Common myeloid progenitor, CD34-positive (primary cell): Measurements from ENCODE around the gene PLCL1.

Source experiments
- CTCF ChIA-PET: fragments of 350-600 bp; sonication (Branson Sonifier 250); formaldehyde crosslinking; loops from one replicate; lab custom pipeline; 2021; ENCODE audit warnings: antibody characterized with exemption; lab: Charles Lee
- POLR2A ChIA-PET: fragments of 350-600 bp; sonication (Branson Sonifier 250); formaldehyde crosslinking; loops from one replicate; lab custom pipeline; 2021; ENCODE audit warnings: antibody characterized with exemption; lab: Charles Lee
- DNase-seq, 3 donors: peaks; one replicate each; pipeline versions ENCODE4 v3.0.0 to v3.0.0-alpha.2; 2013
- H3K27ac ChIP-seq, 2 experiments: 1 replicate in 1 of 2; 2 replicates in 1 of 2; pipeline ENCODE4 v1.7.0; 2013; ENCODE audit warnings: inconsistent platforms in 2 of 2, low read length in 2 of 2, mild to moderate bottlenecking in 2 of 2, low read depth in 1 of 2, moderate library complexity in 1 of 2; ENCODE audit not compliant: severe bottlenecking in 2 of 2, insufficient read depth in 1 of 2, poor library complexity in 1 of 2
- H3K27me3 ChIP-seq, 5 experiments: replicated peaks in 2 of 5; 1 replicate in 3 of 5; 2 replicates in 2 of 5; pipeline versions ENCODE4 v1.6.1 to v1.7.0; 2013; ENCODE audit warnings: low read length in 4 of 5, mild to moderate bottlenecking in 2 of 5, moderate library complexity in 2 of 5, inconsistent platforms in 1 of 5; ENCODE audit not compliant: insufficient read depth in 5 of 5, control insufficient read depth in 4 of 5
- H3K36me3 ChIP-seq, 4 experiments: 1 replicate in 2 of 4; 2 replicates in 2 of 4; pipeline versions ENCODE4 v1.6.1 to v1.7.0; 2013; ENCODE audit warnings: low read length in 3 of 4, control low read depth in 1 of 4, mild to moderate bottlenecking in 1 of 4; ENCODE audit not compliant: control insufficient read depth in 4 of 4, insufficient read depth in 4 of 4
- H3K4me1 ChIP-seq, 4 experiments: 1 replicate in 3 of 4; 2 replicates in 1 of 4; pipeline versions ENCODE4 v1.6.1 to v1.7.1; 2013; ENCODE audit warnings: low read length in 3 of 4, mild to moderate bottlenecking in 3 of 4, control low read depth in 1 of 4, inconsistent platforms in 1 of 4, moderate library complexity in 1 of 4; ENCODE audit not compliant: control insufficient read depth in 4 of 4, insufficient read depth in 4 of 4; ENCODE audit errors: control extremely low read depth in 1 of 4
- H3K4me3 ChIP-seq, 7 experiments: 1 replicate in 4 of 7; 2 replicates in 3 of 7; pipeline versions ENCODE4 v1.5.1 to v1.7.0; 2013; ENCODE audit warnings: mild to moderate bottlenecking in 7 of 7, low read length in 6 of 7, moderate library complexity in 6 of 7, inconsistent platforms in 2 of 7, low read depth in 2 of 7, control low read depth in 1 of 7; ENCODE audit not compliant: insufficient read depth in 4 of 7, control insufficient read depth in 1 of 7; ENCODE audit errors: extremely low read depth in 1 of 7
- H3K9me3 ChIP-seq, 5 experiments: 1 replicate in 4 of 5; 2 replicates in 1 of 5; pipeline versions ENCODE4 v1.6.1 to v1.7.1; 2013; ENCODE audit warnings: low read length in 4 of 5, mild to moderate bottlenecking in 2 of 5, inconsistent platforms in 1 of 5, low read depth in 1 of 5, moderate library complexity in 1 of 5; ENCODE audit not compliant: control insufficient read depth in 4 of 5, insufficient read depth in 2 of 5; ENCODE audit errors: control extremely low read depth in 1 of 5
- WGBS: methylation state at CpG from one replicate; pipeline ENCODE4 v1.1.5; 2013; ENCODE audit not compliant: insufficient coverage; 5-methylcytosine and 5-hydroxymethylcytosine counted together

Gene PLCL1

GRCh38 chr2:197959383-197959782 lies 155.0 kb downstream of the PLCL1 start:
- WGBS, result 100% methylated on average over 1 of the region's 1 CpG
- ChIA-PET POLR2A (no interaction called here), CTCF (no interaction called here)
- Histone ChIP-seq H3K4me1 (peaks cover 0 to under 1% (median 0%) of the 10 kb centered on the region in 4 experiments), H3K27me3 (no peaks in the 10 kb centered on the region), H3K9me3 (peaks cover 0 to 5% (median 1%) of the 10 kb centered on the region in 5 experiments), H3K36me3 (no peaks in the 10 kb centered on the region), H3K4me3 (no peak overlapping the region), H3K27ac (no peak overlapping the region)
- DNase-seq, result no peak

- H3K27ac ChIP-seq, result no peak overlapping the region
- POLR2A ChIA-PET, result no interaction called here
- H3K27me3 ChIP-seq, result no peaks in the 10 kb centered on the region
- peaks cover 0 to 10% (median 3%) of the 10 kb centered on the region in 5 experiments for H3K9me3 ChIP-seq
- WGBS, result no CpG with 5 or more reads among the region's 2 CpGs
- CTCF ChIA-PET, result no interaction called here
- H3K36me3 ChIP-seq, result no peaks in the 10 kb centered on the region
- no peaks in the 10 kb centered on the region for H3K4me1 ChIP-seq
- no peak overlapping the region for H3K4me3 ChIP-seq
- DNase-seq, result no peak
These were observed 156.4 kb downstream of the PLCL1 start for GRCh38 chr2:197960786-197961185.

- H3K4me3 ChIP-seq, result no peak overlapping the region
- H3K27ac ChIP-seq, result no peak overlapping the region
- ChIA-PET CTCF (no interaction called here), POLR2A (no interaction called here)
- DNase-seq, result peak in 1 of 3 donors; percentile 1
- H3K36me3 ChIP-seq, result no peaks in the 10 kb centered on the region
- H3K27me3 ChIP-seq, result no peaks in the 10 kb centered on the region
- no peaks in the 10 kb centered on the region for H3K4me1 ChIP-seq
- H3K9me3 ChIP-seq, result peaks cover 0 to 15% (median 4%) of the 10 kb centered on the region in 5 experiments
These were observed 160.3 kb downstream of the PLCL1 start for GRCh38 chr2:197964720-197965119.

- ChIA-PET CTCF (no interaction called here), POLR2A (no interaction called here)
- no peak for DNase-seq
- peaks cover 0 to 15% (median 4%) of the 10 kb centered on the region in 5 experiments for H3K9me3 ChIP-seq
- no peak overlapping the region for H3K4me3 ChIP-seq
- H3K27ac ChIP-seq, result no peak overlapping the region
- no peaks in the 10 kb centered on the region for H3K4me1 ChIP-seq
- H3K27me3 ChIP-seq, result no peaks in the 10 kb centered on the region
- no peaks in the 10 kb centered on the region for H3K36me3 ChIP-seq
These were observed 161.4 kb downstream of the PLCL1 start for GRCh38 chr2:197965756-197966155.

- ChIA-PET POLR2A (no interaction called here), CTCF (no interaction called here)
- DNase-seq, result no peak
- Histone ChIP-seq H3K36me3 (no peaks in the 10 kb centered on the region), H3K27me3 (no peaks in the 10 kb centered on the region), H3K4me1 (no peaks in the 10 kb centered on the region), H3K9me3 (peaks cover 0 to 10% (median 2%) of the 10 kb centered on the region in 5 experiments), H3K27ac (no peak overlapping the region), H3K4me3 (no peak overlapping the region)
These were observed 165.0 kb downstream of the PLCL1 start for GRCh38 chr2:197969391-197969893.

- POLR2A ChIA-PET, result no interaction called here
- DNase-seq, result no peak
- WGBS, result 60% methylated on average over 1 of the region's 2 CpGs
- CTCF ChIA-PET, result no interaction called here
- Histone ChIP-seq H3K27me3 (no peaks in the 10 kb centered on the region), H3K9me3 (peaks cover 0 to 2% (median 0%) of the 10 kb centered on the region in 5 experiments), H3K4me1 (no peaks in the 10 kb centered on the region), H3K36me3 (no peaks in the 10 kb centered on the region), H3K27ac (no peak overlapping the region), H3K4me3 (no peak overlapping the region)
These were observed 167.7 kb downstream of the PLCL1 start for GRCh38 chr2:197972061-197972460.

GRCh38 chr2:197972587-197972986 lies 168.2 kb downstream of the PLCL1 start:
- CTCF ChIA-PET, result no interaction called here
- Histone ChIP-seq H3K4me1 (no peaks in the 10 kb centered on the region), H3K27ac (no peak overlapping the region), H3K27me3 (no peaks in the 10 kb centered on the region), H3K36me3 (no peaks in the 10 kb centered on the region), H3K9me3 (peaks cover 0 to 2% (median 0%) of the 10 kb centered on the region in 5 experiments), H3K4me3 (no peak overlapping the region)
- no peak for DNase-seq
- POLR2A ChIA-PET, result no interaction called here
- no CpG with 5 or more reads among the region's 2 CpGs for WGBS
